Keratinocyte (primary cell): ENCODE data around the gene EIF3L. TPM values are rescaled to one million over a fixed set of nuclear protein-coding genes. Genes with fewer than 3 reads are reported as not detected.

ENCODE experiments used
- DNase-seq: peaks from one replicate; pipeline ENCODE4 v3.0.0-alpha.2; 2011; ENCODE audit warnings: low read depth, missing footprints, low spot score
- FAIRE-seq: peaks from 2 replicates; lab custom pipeline; 2011; peaks lifted over from hg19 to GRCh38; lab: Jason Lieb, UNC
- H2AFZ ChIP-seq: 2 replicates; pipeline ENCODE4 v1.6.0; 2012; ENCODE audit warnings: low read length, control low read depth, inconsistent platforms; ENCODE audit not compliant: control insufficient read depth
- H3K27ac ChIP-seq: 2 replicates; pipeline ENCODE4 v1.5.1; 2011; ENCODE audit warnings: low read length; ENCODE audit not compliant: control insufficient read depth, insufficient read depth
- H3K27me3 ChIP-seq: 3 replicates; pipeline ENCODE4 v1.6.0; 2011; ENCODE audit warnings: low read length; ENCODE audit not compliant: control insufficient read depth, insufficient read depth; ENCODE audit errors: extremely low read depth
- H3K36me3 ChIP-seq, 2 experiments: 2 replicates in 1 of 2; 3 replicates in 1 of 2; pipeline ENCODE4 v1.5.1; 2011; ENCODE audit warnings: low read length in 2 of 2, mild to moderate bottlenecking in 1 of 2; ENCODE audit not compliant: control insufficient read depth in 2 of 2, insufficient read depth in 2 of 2; ENCODE audit errors: extremely low read depth in 1 of 2
- H3K4me1 ChIP-seq: 3 replicates; pipeline ENCODE4 v1.5.1; 2011; ENCODE audit warnings: low read length; ENCODE audit not compliant: control insufficient read depth, insufficient read depth; ENCODE audit errors: extremely low read depth
- H3K4me2 ChIP-seq: 3 replicates; pipeline ENCODE4 v1.6.0; 2011; ENCODE audit warnings: low read depth, low read length; ENCODE audit not compliant: control insufficient read depth, insufficient read depth; ENCODE audit errors: extremely low read depth
- H3K4me3 ChIP-seq, 3 experiments: fragments of 200-600 bp in 1 of 3; sonication (generic) in 1 of 3; 2 replicates in 2 of 3; 3 replicates in 1 of 3; pipeline ENCODE4 v1.5.1; 2011 to 2016; ENCODE audit warnings: low read length in 3 of 3, mild to moderate bottlenecking in 3 of 3, control low read depth in 2 of 3, inconsistent platforms in 1 of 3, low read depth in 1 of 3, mixed read lengths in 1 of 3, mixed run types in 1 of 3, moderate library complexity in 1 of 3; ENCODE audit not compliant: control insufficient read depth in 2 of 3, insufficient read depth in 2 of 3; ENCODE audit errors: extremely low read depth in 1 of 3
- H3K79me2 ChIP-seq: 2 replicates; pipeline ENCODE4 v1.6.0; 2012; ENCODE audit warnings: low read length; ENCODE audit not compliant: control insufficient read depth, insufficient read depth
- H3K9ac ChIP-seq: 3 replicates; pipeline ENCODE4 v1.6.0; 2011; ENCODE audit warnings: low read length; ENCODE audit not compliant: control insufficient read depth, insufficient read depth; ENCODE audit errors: extremely low read depth
- H3K9me1 ChIP-seq: 3 replicates; pipeline ENCODE4 v1.6.0; 2011; ENCODE audit warnings: low read length; ENCODE audit not compliant: control insufficient read depth, insufficient read depth; ENCODE audit errors: extremely low read depth
- H3K9me3 ChIP-seq: 2 replicates; pipeline ENCODE4 v1.5.1; 2012; ENCODE audit warnings: low read depth, low read length; ENCODE audit not compliant: control insufficient read depth
- H4K20me1 ChIP-seq: 3 replicates; pipeline ENCODE4 v1.6.0; 2011; ENCODE audit warnings: low read length; ENCODE audit not compliant: control insufficient read depth, insufficient read depth; ENCODE audit errors: extremely low read depth
- CTCF ChIP-seq, 3 experiments: IDR thresholded peaks in 1 of 3; conservative IDR thresholded peaks in 1 of 3; optimal IDR thresholded peaks in 1 of 3; 2 replicates in 2 of 3; 3 replicates in 1 of 3; pipeline versions ENCODE3 to v1.5.1; 2011; ENCODE audit warnings: low read length in 3 of 3, mild to moderate bottlenecking in 3 of 3, moderate library complexity in 2 of 3, control low read depth in 1 of 3, inconsistent platforms in 1 of 3; ENCODE audit not compliant: insufficient read depth in 2 of 3; ENCODE audit errors: extremely low read depth in 1 of 3
- EZH2 ChIP-seq: IDR thresholded peaks from one replicate; pipeline ENCODE4 v1.6.1; 2012; ENCODE audit warnings: inconsistent platforms, mild to moderate bottlenecking, low read length, moderate library complexity
- dilution Hi-C: fragments of 300-500 bp; cut with MboI; formaldehyde crosslinking; loops from one replicate; pipeline ENCODE4 v1.7.0; 2020; ENCODE audit warnings: low sequenced_read_pairs; ENCODE audit not compliant: extremely low pct_ligation_motif_present
- polyA plus RNA-seq, 5 experiments: library from polyadenylated mRNA; depleted of rRNA in 3 of 5; stranded (reverse) in 3 of 5; stranded (forward) in 1 of 5; unstranded in 1 of 5; fragments of >200 nt; gene quantifications; 1 replicate in 1 of 5; 2 replicates in 3 of 5; 3 replicates in 1 of 5; pipeline versions ENCODE4 v1.2.1 to v1.2.3, GENCODE V29; 2011 to 2012; ENCODE audit warnings: missing spikeins in 2 of 5, low read depth in 1 of 5, low replicate concordance in 1 of 5

The EIF3L gene
- polyA plus RNA-seq, 1 donor (not counting 4 experiments of a cell fraction or from before 2014, with no cell fraction given), result 639 TPM

- H3K36me3 ChIP-seq, result peaks cover 4 to 7% of the 10 kb centered on the region in 2 experiments
- TF ChIP-seq CTCF (optimal IDR thresholded peaks at IDR 0.05 in 1 of 3, IDR thresholded peaks at IDR 0.05 in 1 of 3, conservative IDR thresholded peaks at IDR 0.05 in 1 of 3; ENCODE audit: extremely low read depth in 1 of 3, insufficient read depth in 2 of 3, low read length in 3 of 3), result no peak
- no peak for TF ChIP-seq EZH2
- H3K79me2 ChIP-seq, result no peaks in the 10 kb centered on the region
- no peak overlapping the region for H3K4me3 ChIP-seq
- H3K4me2 ChIP-seq, result peak overlapping the region; percentile 75
- no peaks in the 10 kb centered on the region for H3K9me1 ChIP-seq
- FAIRE-seq (peak; percentile 91), DNase-seq (peak; percentile 92)
- peaks cover 62% of the 10 kb centered on the region for H3K4me1 ChIP-seq
- dilution Hi-C loops, result no loop called here
- H3K9me3 ChIP-seq, result no peaks in the 10 kb centered on the region
- peak overlapping the region; percentile 73 for H3K9ac ChIP-seq
- no peaks in the 10 kb centered on the region for H4K20me1 ChIP-seq
- no peaks in the 10 kb centered on the region for H3K27me3 ChIP-seq
- H2AFZ ChIP-seq, result no peak overlapping the region
- H3K27ac ChIP-seq, result peak overlapping the region; percentile 88
Observed at GRCh38 chr22:37896181-37896592, 47.0 kb downstream of the EIF3L start.

DNA sequence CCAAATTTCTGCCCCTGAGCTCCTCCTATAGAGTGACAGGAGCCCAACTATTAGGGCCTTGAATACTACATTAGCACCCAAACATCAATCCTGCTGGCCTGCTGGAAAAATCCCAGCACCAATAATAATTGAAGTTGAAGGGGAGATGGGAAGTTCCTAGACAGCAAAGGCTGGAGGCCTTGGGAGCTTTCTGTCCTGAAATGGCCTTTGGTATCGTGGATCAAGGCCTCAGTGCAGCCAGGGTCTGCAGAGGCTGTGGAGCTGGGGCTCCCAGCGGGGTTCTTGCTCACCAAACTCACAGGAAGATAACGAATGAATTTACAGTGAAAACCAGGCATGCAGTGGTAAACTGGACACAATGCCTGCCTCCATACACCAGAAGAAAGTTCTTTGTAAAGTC is 47.7 kb downstream of the EIF3L start:
- Histone ChIP-seq H3K36me3 (peaks cover under 1 to 4% of the 10 kb centered on the region in 2 experiments), H3K9me1 (no peaks in the 10 kb centered on the region), H3K27me3 (no peaks in the 10 kb centered on the region), H3K79me2 (no peaks in the 10 kb centered on the region), H3K9ac (peak overlapping the region; percentile 73), H4K20me1 (no peaks in the 10 kb centered on the region), H2AFZ (no peak overlapping the region), H3K4me1 (peaks cover 65% of the 10 kb centered on the region), H3K4me3 (no peak overlapping the region), H3K4me2 (peak overlapping the region; percentile 75), H3K27ac (peak overlapping the region; percentile 88), H3K9me3 (no peaks in the 10 kb centered on the region)
- no peak for DNase-seq
- dilution Hi-C loops, result no loop called here
- no peak for FAIRE-seq
- TF ChIP-seq CTCF (optimal IDR thresholded peaks at IDR 0.05 in 1 of 3, IDR thresholded peaks at IDR 0.05 in 1 of 3, conservative IDR thresholded peaks at IDR 0.05 in 1 of 3; ENCODE audit: extremely low read depth in 1 of 3, insufficient read depth in 2 of 3, low read length in 3 of 3) (no peak), EZH2 (no peak)
